Measurements from ENCODE around the gene GMPPB.

- TF ChIP-seq CTCF (IDR thresholded peaks at IDR 0.05; ENCODE audit: low read length) (no peak), EZH2 (optimal IDR thresholded peaks at IDR 0.05; ENCODE audit: low read depth, low read length) (no peak)
These were observed 46.2 kb upstream of the GMPPB start for GRCh38 chr3:49769926-49770325.

Measured in MM.1S (cell line).